Endometrium (tissue), 2 donors: Measurements from ENCODE around the gene DLX6.
"Not testable (repeated sequence)": the region's sequence is repeated elsewhere in the genome, so short reads cannot be mapped to it uniquely, and the experiment has no call there.

ENCODE experiments used
- FAIRE-seq: peaks from 2 replicates; lab custom pipeline; 2012; peaks lifted over from hg19 to GRCh38; lab: Jason Lieb, UNC
- donor health status: control.
- donor health status: control.

The DLX6 gene

DNA sequence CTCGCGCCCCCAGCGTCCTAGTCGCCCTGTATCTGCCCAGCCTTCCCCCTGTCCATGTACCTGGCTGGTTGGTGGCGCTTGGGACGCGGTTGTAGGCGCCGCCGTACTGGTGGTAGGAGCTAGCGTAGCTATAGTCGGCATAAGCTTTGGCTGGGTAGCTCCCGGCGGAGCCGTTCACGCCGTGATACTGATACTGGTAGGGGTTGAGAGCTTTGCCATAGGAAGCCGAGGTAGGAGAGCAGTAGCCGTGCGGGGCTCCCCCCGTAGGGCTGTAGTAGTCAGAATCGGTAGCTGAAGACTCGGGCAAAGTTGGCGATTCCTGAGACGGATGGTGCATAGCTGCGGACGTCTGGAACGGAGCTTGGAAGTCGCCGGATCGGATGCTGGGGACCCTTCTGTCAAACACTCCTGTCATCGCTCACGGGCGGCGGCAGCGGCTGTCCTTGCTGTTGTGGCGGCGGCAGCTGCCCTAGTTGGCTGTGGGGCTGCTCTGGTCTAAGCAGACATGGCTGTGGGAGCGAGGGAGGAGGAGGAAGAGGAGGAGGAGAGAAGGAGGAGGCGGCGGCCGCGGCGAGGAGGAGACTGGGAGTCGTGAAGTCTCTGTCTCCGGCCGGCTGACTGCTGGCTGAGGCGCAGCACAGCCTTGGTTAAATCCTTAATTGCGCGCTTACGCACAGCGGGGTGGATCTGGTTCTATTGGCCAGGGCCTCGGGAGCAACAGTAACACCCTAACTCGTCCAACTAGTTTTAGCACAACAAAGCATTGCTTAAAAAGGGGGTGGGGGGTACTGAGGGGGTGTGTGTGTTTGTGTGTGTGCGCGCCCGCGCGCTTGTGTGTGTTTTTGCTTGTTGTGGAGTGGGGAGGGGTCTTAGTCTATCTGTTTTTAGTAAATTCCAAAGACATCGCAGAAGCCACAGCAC, 19.1 kb downstream of the DLX6 start, which contains the start of gene DLX5:
DLX5 (minus strand) TSS at position 623 of the 921 bp plus-strand sequence; CDS start at position 415, 208 bp downstream.
- FAIRE-seq, result peak; percentile 70

DNA sequence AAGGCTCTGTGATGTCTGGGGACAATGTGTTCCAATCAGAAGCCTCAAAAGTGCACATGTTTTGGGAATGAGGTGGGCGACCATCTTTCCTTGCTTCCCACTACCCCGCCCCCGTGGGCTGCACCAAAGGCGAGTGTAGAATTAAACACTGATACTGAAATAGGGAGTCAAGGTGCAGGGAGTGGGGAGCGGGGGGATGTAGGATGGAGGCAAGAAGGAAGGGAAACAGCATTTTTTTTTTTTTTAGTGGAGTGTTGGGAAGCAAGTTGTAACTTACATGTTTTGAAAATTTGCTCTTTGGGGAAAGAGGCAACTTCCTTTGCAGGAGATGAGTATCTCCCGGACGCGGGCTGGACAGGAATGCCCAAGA, 19.8 kb downstream of the DLX6 start:
- FAIRE-seq, result no peak

DNA sequence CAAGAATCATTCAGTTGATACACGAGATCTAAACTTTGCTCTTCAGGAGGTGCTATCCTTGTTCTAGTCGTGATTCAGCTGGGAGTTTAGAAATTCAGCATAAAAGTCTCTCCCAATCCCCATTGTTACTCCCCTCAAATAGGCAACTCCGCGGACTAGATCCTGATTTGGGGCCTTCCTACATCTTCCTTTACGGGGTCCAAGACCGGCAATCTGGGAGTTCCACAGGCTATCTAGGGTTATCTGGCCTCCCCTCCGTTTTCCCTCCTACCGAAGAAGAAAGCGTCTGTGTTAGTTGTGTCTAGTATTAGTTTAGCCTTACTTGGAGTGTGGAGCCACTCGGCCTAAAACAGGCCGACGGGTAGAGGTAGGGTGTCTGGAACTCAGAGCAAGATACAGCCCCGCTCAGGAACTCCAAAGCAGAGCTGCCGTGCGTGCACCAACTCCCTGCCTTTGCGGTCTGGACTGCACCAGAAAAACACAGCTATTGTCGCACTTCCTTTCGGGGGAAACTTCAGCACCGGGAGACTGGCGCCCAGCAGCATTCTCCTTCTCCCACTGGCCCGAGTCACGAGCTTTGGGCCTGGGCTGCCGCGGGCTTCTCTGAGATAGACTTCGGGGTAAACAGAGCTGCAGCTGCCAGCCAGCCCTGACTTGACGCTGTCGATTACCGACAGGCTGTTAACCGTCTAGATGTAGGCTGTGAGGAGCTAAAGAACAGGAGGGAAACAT, 20.8 kb downstream of the DLX6 start:
- no peak for FAIRE-seq

DNA sequence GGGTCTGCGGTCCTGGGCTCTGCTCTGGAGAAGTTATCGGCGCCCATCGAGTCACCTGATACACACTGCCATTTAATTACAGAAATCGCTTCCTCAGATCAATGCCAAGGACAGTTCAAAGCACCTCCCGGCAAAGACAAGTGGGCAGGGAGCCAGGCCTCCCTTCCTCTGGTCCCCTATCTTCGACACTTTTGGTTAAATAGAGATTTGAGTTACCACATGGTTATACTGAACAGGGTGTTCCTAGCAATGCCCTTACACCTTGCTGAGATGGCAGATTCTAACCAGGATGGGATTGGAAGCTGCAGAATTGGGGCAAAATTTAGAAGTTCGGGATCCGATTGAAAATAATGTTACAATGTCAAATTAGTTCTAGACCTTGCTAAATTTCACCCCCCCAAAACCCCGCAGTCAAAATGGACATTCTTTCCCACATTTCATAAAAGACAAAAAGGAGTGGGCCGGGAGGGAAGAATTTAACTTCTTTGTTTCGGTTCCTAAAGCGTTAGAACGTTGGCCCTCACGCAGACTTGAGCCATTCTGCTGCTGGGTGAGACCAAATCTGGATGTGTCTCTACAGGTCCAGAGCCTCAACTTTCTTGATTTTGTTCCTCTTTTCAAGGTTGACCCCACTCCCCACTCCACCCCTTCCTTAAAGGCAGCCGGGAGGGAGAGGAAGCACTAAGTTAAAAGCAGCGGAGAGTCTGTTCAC, 21.5 kb downstream of the DLX6 start:
- FAIRE-seq, result no peak

DNA sequence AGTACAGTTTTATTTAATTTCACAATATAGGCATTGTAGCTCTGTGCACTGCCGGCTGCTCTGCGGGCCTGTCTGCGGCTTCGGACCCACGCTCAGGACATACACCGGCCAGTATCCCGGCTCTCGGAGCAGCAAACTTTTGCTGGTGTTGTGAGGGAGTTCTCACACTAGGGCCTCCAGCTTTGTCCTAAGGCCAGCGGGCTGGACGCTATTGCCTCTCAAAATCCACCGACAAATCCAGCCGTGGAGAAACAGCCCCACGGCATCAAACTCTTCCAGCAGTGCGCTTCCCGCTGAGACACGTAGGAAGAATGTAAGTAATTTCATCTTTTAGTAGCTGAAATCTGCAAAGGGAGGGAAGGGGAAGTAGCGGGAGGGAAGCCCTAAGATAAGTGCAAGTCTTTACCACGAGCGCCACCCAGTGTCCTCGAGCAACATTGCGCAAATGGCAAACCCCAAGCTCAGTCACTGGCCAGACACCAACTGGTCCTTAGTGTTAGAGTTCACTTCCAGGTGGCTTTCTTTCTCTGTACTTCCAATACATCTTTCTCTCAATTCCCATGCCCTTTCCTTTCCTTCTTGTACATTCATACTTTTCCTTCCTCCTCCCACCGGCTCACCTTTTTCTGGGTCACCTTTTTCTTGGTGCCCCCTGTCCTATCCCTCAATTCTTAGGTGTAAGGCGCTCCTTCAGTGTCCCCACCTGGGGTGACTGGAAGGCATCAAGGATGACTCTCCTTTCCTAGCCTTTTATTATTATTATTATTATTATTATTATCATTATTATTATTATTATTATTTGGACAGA, 22.3 kb downstream of the DLX6 start:
- FAIRE-seq, result peak; percentile 89

DNA sequence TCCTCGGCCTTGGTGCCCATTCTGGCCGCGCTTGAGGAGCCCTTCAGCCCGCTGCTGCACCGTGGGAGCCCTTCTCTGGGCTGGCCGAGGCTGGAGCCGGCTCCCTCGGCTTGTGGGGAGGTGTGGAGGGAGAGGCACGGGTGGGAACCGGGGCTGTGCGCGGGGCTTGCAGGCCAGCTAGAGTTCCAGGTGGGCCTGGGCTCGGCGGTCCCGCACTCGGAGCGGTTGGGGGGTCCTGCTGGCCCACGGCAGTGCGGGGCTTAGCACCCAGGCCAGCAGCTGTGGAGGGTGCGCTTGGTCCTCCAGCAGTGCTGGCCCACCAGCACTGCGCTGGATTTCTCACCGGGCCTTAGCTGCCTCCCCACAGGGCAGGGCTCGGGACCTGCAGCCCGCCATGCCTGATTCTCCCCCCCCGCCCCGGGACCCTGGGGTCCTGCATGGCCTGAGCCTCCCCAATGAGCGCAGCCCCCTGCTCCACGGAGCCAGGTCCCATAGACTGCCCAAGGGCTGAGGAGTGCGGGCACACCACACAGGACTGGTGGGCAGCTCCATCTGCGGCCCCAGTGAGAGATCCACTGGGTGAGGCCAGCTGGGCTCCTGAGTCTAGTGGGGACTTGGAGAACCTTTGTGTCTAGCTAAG, 29.0 kb downstream of the DLX6 start:
- not testable (repeated sequence) for FAIRE-seq

DNA sequence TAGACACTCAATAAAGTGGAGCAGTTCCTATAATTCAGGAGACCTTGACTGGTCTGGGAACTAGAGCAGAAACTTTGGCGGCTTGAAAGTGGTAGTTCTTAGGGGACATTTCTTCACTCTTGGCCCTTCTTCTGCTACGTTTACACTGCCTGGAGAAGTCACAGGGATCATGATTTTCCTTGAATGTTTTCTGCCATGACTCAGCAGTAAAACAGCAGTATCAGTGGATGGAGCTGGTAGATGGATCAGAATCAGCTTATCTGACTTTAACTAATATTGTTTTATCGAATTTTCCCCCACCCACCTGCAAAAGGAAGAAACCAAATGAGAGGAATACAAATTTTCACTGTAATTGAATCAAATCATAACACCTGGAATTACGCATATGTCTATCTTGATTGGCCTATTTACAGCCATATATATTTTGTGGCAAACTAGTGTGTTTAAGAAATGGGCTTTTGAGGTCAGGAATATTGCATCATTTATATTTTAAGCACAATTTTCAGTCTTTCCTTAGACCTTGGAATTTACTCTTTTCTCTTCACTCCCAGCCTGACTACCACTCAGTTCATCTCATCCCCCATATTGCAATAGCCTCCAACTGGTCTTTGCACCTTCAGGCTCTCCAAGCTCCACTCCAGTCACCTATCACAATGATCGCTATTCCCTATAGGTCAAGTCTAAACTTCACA, 34.2 kb downstream of the DLX6 start:
- no peak for FAIRE-seq

DNA sequence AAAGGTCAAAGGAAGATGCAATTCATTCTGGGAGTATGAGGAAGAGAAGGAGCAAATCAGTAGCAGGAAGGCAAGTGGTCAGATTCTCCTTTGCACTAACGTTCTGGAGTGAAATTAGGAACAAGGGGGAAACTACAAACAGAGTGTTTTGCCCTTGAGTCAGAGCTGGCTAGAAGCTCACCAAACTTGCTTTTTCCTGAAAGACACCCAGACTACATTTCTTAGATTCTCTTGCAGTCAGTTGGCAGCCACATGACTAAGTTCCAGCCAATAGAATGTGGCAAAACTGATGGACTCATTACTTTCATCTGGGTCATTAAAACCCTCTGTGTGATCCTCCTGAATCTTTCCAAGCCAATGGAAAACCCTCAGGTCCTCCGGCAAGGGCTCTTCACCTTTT, 37.9 kb downstream of the DLX6 start:
- no peak for FAIRE-seq
